ENCODE measurements around the gene PLXND1.

PLXND1 gene

GRCh38 chr3:129522953-129523352, 83.5 kb downstream of the PLXND1 start:
- no peak for DNase-seq (ENCODE audit: extremely low spot score)
- POLR2A ChIA-PET = interaction anchor here (1.0 kb wide), 1 partner anchor 83 kb away, joined by 3 read pairs; the partner anchor contains the start of genes IFT122 and MBD4
- CTCF ChIA-PET = interaction anchor here (1.3 to 2.0 kb wide), 3 partner anchors 9 to 11 kb away, joined by 3 to 6 read pairs (median 4); no protein-coding TSS in a partner anchor
- TF ChIP-seq CTCF (IDR thresholded peaks at IDR 0.05; ENCODE audit: control extremely low read depth, extremely low read depth, low read depth, missing control alignments) = no peak

- POLR2A ChIA-PET = interaction anchor here (1.0 kb wide), 1 partner anchor 82 kb away, joined by 3 read pairs; the partner anchor contains the start of genes IFT122 and MBD4
- no peak for DNase-seq (ENCODE audit: extremely low spot score)
- CTCF ChIA-PET = no interaction called here
- TF ChIP-seq CTCF (IDR thresholded peaks at IDR 0.05; ENCODE audit: control extremely low read depth, extremely low read depth, low read depth, missing control alignments) = no peak
These were observed 84.9 kb downstream of the PLXND1 start for GRCh38 chr3:129521611-129522010.

DNA sequence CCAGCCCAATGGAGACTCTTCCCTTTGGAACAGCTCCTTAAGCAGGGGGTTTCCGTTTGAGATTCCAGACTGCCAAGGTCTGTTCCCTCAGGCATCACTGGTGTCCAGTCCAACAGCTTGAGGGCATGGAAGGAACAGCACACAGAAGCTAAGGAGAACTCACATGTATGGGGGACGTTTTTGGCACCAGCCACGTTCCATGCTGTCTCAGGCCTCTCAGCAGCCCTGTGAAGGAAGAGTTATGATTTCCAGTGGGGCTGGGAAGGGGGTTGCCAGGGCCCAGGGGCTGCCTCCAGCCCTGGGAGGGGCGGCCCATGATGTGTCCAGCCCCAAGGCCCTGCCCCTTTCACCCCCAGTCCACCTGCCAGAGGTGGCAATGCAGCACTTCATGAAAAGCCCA, 85.5 kb downstream of the PLXND1 start:
- CTCF ChIA-PET = no interaction called here
- TF ChIP-seq CTCF (IDR thresholded peaks at IDR 0.05; ENCODE audit: control extremely low read depth, extremely low read depth, low read depth, missing control alignments) = no peak
- DNase-seq (ENCODE audit: extremely low spot score) = no peak
- POLR2A ChIA-PET = no interaction called here

GRCh38 chr3:129519896-129520715, 86.4 kb downstream of the PLXND1 start:
- TF ChIP-seq CTCF (IDR thresholded peaks at IDR 0.05; ENCODE audit: control extremely low read depth, extremely low read depth, low read depth, missing control alignments) = no peak
- DNase-seq (ENCODE audit: extremely low spot score) = no peak
- ChIA-PET CTCF (no interaction called here), POLR2A (no interaction called here)

- ChIA-PET POLR2A (no interaction called here), CTCF (no interaction called here)
- no peak for DNase-seq (ENCODE audit: extremely low spot score)
- TF ChIP-seq CTCF (IDR thresholded peaks at IDR 0.05; ENCODE audit: control extremely low read depth, extremely low read depth, low read depth, missing control alignments) = no peak
These were observed 87.0 kb downstream of the PLXND1 start for GRCh38 chr3:129519449-129519848.

DNA sequence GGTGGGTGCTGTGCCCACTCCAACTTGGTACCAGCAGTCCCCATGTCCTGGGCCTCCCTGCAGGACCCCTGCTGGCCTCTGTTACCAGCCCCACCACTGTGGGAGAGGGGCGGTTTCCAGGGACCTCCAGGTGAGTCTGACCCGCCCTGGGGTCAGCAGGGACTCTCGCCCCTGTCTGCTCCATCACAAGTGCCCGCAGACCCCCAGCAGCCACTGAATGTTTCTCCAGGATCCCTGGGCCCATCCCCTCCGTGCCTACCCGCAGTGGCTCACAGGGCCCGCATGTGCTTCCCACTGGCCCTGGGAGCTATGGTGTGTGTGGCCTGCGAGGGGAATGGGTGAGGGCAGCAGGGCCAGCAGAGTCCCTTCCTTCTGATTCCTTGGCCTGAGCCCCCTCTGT, 87.9 kb downstream of the PLXND1 start:
- TF ChIP-seq CTCF (IDR thresholded peaks at IDR 0.05; ENCODE audit: control extremely low read depth, extremely low read depth, low read depth, missing control alignments) = no peak
- CTCF ChIA-PET = interaction anchor here (1.2 kb wide), 1 partner anchor 46 kb away, joined by 3 read pairs; no protein-coding TSS in a partner anchor
- DNase-seq (ENCODE audit: extremely low spot score) = no peak
- POLR2A ChIA-PET = no interaction called here
